ENCODE data around the gene MLXIPL. TPM values are rescaled to one million over a fixed set of nuclear protein-coding genes. Genes with fewer than 3 reads are reported as not detected.
"Not testable (repeated sequence)": the region's sequence is repeated elsewhere in the genome, so short reads cannot be mapped to it uniquely, and the experiment has no call there.

Gene MLXIPL
- total RNA-seq, 1 donor from 2014 or later, result 0.41 TPM

DNA sequence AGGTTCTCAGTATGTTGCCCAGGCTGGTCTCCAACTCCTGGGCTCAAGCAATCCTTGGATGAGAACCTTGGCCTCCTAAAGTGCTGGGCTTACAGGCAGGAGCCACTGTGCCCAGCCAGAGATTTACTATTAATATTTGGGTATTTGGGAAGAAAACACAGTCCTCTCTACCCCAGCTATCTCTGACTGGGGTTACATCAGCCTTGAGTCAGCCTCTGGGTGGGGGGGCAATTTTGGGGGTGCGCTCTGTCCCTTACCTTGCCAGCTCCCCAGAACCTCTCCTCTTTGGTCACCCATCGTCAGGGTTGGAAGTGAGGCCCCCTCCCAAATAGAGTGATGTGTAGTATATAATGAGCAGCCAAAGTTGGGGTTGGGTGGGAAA is 1.8 kb downstream of the MLXIPL start:
- H3K4me1 ChIP-seq, result peaks cover 25% of the 10 kb centered on the region
- H3K4me3 ChIP-seq, result peak overlapping the region; percentile 68
- intact Hi-C loops (cut with micrococcal nuclease), result no loop called here
- TF ChIP-seq, protein P1, sequence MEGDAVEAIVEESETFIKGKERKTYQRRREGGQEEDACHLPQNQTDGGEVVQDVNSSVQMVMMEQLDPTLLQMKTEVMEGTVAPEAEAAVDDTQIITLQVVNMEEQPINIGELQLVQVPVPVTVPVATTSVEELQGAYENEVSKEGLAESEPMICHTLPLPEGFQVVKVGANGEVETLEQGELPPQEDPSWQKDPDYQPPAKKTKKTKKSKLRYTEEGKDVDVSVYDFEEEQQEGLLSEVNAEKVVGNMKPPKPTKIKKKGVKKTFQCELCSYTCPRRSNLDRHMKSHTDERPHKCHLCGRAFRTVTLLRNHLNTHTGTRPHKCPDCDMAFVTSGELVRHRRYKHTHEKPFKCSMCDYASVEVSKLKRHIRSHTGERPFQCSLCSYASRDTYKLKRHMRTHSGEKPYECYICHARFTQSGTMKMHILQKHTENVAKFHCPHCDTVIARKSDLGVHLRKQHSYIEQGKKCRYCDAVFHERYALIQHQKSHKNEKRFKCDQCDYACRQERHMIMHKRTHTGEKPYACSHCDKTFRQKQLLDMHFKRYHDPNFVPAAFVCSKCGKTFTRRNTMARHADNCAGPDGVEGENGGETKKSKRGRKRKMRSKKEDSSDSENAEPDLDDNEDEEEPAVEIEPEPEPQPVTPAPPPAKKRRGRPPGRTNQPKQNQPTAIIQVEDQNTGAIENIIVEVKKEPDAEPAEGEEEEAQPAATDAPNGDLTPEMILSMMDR (IDR thresholded peaks at IDR 0.05; ENCODE audit: borderline replicate concordance), result no peak
- H3K27me3 ChIP-seq (ENCODE audit: low read depth), result peaks cover 69% of the 10 kb centered on the region
- H3K27ac ChIP-seq (replicated peaks), result no peak overlapping the region
- no peak for DNase-seq
- H3K9me3 ChIP-seq (replicated peaks), result no peaks in the 10 kb centered on the region
- H3K36me3 ChIP-seq, result no peaks in the 10 kb centered on the region

DNA sequence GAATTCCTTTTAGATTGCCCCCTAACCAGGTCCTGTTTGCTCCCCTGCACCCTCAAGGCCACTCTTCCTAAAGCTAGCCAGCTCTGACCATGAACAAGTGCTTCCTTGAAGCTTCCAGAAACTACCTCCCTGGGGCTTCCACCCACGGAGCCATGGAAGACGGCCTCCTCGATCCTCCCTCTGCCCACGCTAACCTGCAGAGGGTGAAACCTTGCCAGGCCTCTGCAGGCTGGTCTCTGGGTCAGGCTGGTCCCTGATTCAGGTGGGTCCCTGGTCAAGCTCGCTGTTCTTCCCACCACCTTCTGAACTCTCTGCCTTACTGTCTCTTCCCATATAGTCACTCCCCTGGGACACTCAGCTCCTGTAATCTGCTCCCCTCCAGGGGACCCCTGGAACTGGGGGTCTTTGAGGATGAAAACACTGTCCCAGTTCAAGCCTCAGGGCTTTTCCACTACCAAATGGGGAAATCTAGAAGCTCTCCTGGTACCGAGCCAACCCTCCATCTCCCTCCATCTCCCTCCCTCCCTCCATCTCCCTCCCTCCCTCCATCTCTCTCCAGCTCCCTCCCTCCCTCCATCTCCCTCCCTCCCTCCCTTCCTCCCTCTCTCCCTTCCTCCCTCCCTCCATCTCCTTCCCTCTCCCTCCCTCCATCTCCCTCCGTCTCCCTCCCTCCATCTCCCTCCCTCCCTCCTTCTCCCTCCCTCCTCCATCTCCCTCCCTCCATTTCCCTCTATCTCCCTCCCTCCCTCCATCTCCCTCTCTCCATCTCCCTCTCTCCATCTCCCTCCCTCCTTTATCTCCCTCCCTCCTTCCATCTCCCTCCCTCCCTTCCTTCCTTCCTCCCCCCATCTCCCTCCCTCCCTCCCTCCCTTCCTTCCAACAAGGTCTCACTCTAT is 2.9 kb downstream of the MLXIPL start:
- Histone ChIP-seq H3K9me3 (replicated peaks) (no peaks in the 10 kb centered on the region), H3K27me3 (ENCODE audit: low read depth) (peaks cover 58% of the 10 kb centered on the region), H3K4me1 (peaks cover 25% of the 10 kb centered on the region), H3K36me3 (no peaks in the 10 kb centered on the region), H3K27ac (replicated peaks) (no peak overlapping the region), H3K4me3 (no peak overlapping the region)
- TF ChIP-seq, protein P1 (IDR thresholded peaks at IDR 0.05; ENCODE audit: borderline replicate concordance), result no peak
- no peak for DNase-seq
- intact Hi-C loops (cut with micrococcal nuclease), result no loop called here

DNA sequence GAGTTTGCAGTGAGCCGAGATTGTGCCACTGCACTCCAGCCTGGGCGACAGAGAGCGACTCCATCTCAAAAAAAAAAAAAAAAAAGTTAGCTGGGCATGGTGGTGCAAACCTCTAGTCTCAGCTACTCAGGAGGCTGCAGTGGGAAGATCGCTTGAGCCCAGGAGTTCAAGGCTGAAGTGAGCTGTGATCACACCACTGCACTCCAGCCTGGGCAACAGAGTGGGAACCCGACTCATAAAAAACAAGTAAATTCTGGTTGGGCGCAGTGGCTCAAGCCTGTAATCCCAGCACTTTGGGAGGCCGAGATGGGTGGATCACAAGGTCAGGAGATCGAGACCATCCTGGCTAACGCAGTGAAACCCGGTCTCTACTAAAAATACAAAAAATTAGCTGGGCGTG is 4.9 kb downstream of the MLXIPL start:
- H3K4me3 ChIP-seq; H3K9me3 ChIP-seq (replicated peaks); H3K36me3 ChIP-seq; H3K27ac ChIP-seq (replicated peaks); intact Hi-C loops (cut with micrococcal nuclease); DNase-seq: not testable (repeated sequence)
- peaks cover 58% of the 10 kb centered on the region for H3K27me3 ChIP-seq (ENCODE audit: low read depth)
- H3K4me1 ChIP-seq, result peaks cover 21% of the 10 kb centered on the region

DNA sequence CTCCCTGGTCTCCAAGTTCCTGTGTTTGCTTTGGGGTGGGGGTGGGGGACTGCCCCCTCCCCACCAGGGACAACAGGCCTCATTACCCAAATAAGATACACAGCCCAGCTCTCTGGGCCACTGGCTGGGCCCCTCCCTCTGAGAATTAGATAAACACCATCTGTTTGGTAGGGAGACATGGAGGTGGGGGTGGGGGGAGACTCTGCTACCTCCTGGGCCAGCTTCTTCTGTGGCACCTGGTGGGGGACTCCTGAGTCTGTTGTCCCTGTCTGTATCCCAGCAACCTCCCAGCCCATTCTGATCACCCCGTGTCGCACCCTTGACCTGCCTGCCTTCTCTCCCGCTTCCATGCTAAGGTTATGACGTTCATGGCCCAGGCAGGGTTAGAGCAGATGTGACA is 5.8 kb downstream of the MLXIPL start:
- no peak overlapping the region for H3K4me3 ChIP-seq
- peaks cover 58% of the 10 kb centered on the region for H3K27me3 ChIP-seq (ENCODE audit: low read depth)
- TF ChIP-seq, protein P1 (IDR thresholded peaks at IDR 0.05; ENCODE audit: borderline replicate concordance), result no peak
- intact Hi-C loops (cut with micrococcal nuclease), result no loop called here
- no peaks in the 10 kb centered on the region for H3K9me3 ChIP-seq (replicated peaks)
- no peak overlapping the region for H3K27ac ChIP-seq (replicated peaks)
- no peak for DNase-seq
- H3K36me3 ChIP-seq, result no peaks in the 10 kb centered on the region
- peaks cover 13% of the 10 kb centered on the region for H3K4me1 ChIP-seq

DNA sequence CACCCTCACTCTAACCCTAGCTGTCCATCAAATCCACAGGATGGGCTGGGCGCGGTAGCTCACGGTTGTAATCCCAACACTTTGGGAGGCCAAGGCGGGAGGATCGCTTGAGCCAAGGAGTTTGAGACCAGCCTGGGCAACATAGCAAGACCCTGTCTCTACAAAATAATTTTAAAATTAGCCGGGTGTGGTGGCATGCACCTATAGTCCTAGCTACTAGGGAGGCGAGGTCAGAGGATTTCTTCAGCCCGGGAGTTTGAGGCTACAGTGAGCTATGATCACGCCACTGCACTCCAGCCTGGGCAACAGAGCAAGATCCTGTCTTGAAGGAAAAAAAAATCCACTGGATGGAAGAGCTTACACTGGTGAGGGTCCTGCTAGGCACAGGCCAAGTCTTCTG is 6.8 kb downstream of the MLXIPL start:
- H3K4me1 ChIP-seq; H3K27ac ChIP-seq (replicated peaks); DNase-seq; H3K9me3 ChIP-seq (replicated peaks); H3K4me3 ChIP-seq; intact Hi-C loops (cut with micrococcal nuclease); H3K36me3 ChIP-seq: not testable (repeated sequence)
- peaks cover 58% of the 10 kb centered on the region for H3K27me3 ChIP-seq (ENCODE audit: low read depth)

DNA sequence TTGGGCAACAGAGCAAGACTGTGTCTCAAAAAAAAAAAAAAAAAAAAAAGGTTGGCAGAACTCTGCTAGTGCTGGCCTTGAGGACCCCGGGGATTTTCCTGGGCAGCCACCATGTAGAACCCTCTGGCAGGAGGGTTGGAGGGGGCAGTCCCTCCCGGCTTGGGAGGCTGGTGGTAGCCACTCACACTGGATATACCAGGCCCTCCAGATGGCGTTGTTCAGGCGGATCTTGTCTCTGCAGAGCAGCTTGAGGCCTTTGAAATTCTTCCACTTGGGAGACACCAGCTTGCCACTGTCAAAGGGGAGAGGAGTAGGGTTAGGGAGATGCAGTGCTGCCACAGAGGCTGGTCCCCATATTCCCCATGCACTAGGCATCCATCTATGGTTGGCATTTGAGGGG is 8.4 kb downstream of the MLXIPL start:
- peaks cover 55% of the 10 kb centered on the region for H3K27me3 ChIP-seq (ENCODE audit: low read depth)

DNA sequence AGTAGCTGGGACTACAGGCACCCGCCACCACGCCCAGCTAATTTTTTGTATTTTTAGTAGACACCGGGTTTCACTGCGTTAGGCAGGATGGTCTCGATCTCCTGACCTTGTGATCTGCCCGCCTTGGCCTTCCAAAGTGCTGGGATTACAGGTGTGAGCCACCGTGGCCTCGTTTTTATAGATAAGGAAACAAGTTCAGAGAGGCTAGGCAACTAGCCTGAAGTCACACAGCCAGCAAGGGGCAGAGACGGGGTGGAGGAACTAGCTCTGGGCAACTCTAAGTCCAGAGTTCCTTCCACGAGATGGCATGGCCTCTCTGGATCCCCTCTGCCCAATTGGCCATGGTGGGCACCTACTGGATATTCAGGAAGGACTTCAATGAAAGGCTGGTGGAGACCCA is 9.4 kb downstream of the MLXIPL start:
- DNase-seq; H3K36me3 ChIP-seq; H3K4me3 ChIP-seq; H3K9me3 ChIP-seq (replicated peaks); H3K27ac ChIP-seq (replicated peaks); H3K4me1 ChIP-seq; intact Hi-C loops (cut with micrococcal nuclease): not testable (repeated sequence)
- H3K27me3 ChIP-seq (ENCODE audit: low read depth), result peaks cover 55% of the 10 kb centered on the region

More for the DNA sequence above, 8.4 kb downstream of the MLXIPL start:
- no peaks in the 10 kb centered on the region for H3K4me1 ChIP-seq
- intact Hi-C loops (cut with micrococcal nuclease), result no loop called here
- no peaks in the 10 kb centered on the region for H3K36me3 ChIP-seq
- no peak overlapping the region for H3K4me3 ChIP-seq
- DNase-seq, result no peak
- H3K27ac ChIP-seq (replicated peaks), result no peak overlapping the region
- H3K9me3 ChIP-seq (replicated peaks), result no peaks in the 10 kb centered on the region
- TF ChIP-seq, protein P1 (IDR thresholded peaks at IDR 0.05; ENCODE audit: borderline replicate concordance), result no peak
